Endodermal cell (in vitro differentiated cells): ENCODE data around the gene UNC13C. TPM values are rescaled to one million over a fixed set of nuclear protein-coding genes. Genes with fewer than 3 reads are reported as not detected.

Source experiments
- DNase-seq: peaks from one replicate; pipeline ENCODE4 v3.0.0-alpha.2; 2017
- H3K27ac ChIP-seq: 2 replicates; pipeline ENCODE4 v1.5.1; 2013; ENCODE audit warnings: mild to moderate bottlenecking, low read depth, low read length, moderate library complexity
- H3K27me3 ChIP-seq: 2 replicates; pipeline ENCODE4 v1.6.1; 2013; ENCODE audit warnings: mild to moderate bottlenecking, low read length, moderate library complexity; ENCODE audit not compliant: insufficient read depth, control insufficient read depth, poor library complexity, severe bottlenecking
- H3K36me3 ChIP-seq: 2 replicates; pipeline ENCODE4 v1.7.0; 2013; ENCODE audit warnings: mild to moderate bottlenecking, low read length, moderate library complexity; ENCODE audit not compliant: control insufficient read depth, insufficient read depth
- H3K4me1 ChIP-seq: one replicate; pipeline ENCODE4 v1.7.0; 2013; ENCODE audit warnings: low read length; ENCODE audit not compliant: control insufficient read depth, insufficient read depth
- H3K4me3 ChIP-seq: 2 replicates; pipeline ENCODE4 v1.5.1; 2013; ENCODE audit warnings: mild to moderate bottlenecking, low read length, moderate library complexity
- H3K9ac ChIP-seq: 2 replicates; pipeline ENCODE4 v1.6.1; 2013; ENCODE audit warnings: mild to moderate bottlenecking, low read length, moderate library complexity; ENCODE audit not compliant: poor library complexity, severe bottlenecking; ENCODE audit errors: extremely low read depth
- H3K9me3 ChIP-seq: 2 replicates; pipeline ENCODE4 v1.6.1; 2013; ENCODE audit warnings: mild to moderate bottlenecking, low read length, moderate library complexity; ENCODE audit not compliant: control insufficient read depth
- H3K27ac Mint-ChIP-seq: 2 replicates; pipeline ENCODE4 v1.8.0; 2020; ENCODE audit warnings: mixed read lengths
- H3K27me3 Mint-ChIP-seq: 2 replicates; pipeline ENCODE4 v1.8.0; 2021; ENCODE audit warnings: mild to moderate bottlenecking, mixed read lengths; ENCODE audit not compliant: insufficient read depth
- H3K36me3 Mint-ChIP-seq: 2 replicates; pipeline ENCODE4 v1.8.0; 2020; ENCODE audit warnings: low read depth, mixed read lengths
- H3K4me1 Mint-ChIP-seq: 2 replicates; pipeline ENCODE4 v1.8.0; 2020; ENCODE audit warnings: mixed read lengths
- H3K4me3 Mint-ChIP-seq: 2 replicates; pipeline ENCODE4 v1.8.0; 2020; ENCODE audit warnings: mild to moderate bottlenecking, moderate library complexity, mixed read lengths
- H3K9me3 Mint-ChIP-seq: 2 replicates; pipeline ENCODE4 v1.8.0; 2020; ENCODE audit warnings: mild to moderate bottlenecking, mixed read lengths
- CTCF ChIP-seq: fragments of 200-600 bp; sonication (generic); conservative IDR thresholded peaks from 2 replicates; pipeline ENCODE4 v1.5.0; 2021; ENCODE audit warnings: antibody characterized with exemption, mild to moderate bottlenecking
- WGBS, 2 experiments: methylation state at CpG; one replicate each; pipeline versions ENCODE4 v1.1.5 to v1.1.7; 2013; ENCODE audit warnings: missing lambda C conversion rate in 2 of 2, mixed read lengths in 1 of 2; ENCODE audit not compliant: insufficient coverage in 1 of 2, insufficient read length in 1 of 2; 5-methylcytosine and 5-hydroxymethylcytosine counted together
- total RNA-seq, 2 donors: library from RNA; stranded (reverse); fragmentation: NEBNext Ultra II Directional in 1 of 2; extraction: Animal tissue kit (Norgen Biotek cat#: 25700) in 1 of 2; gene quantifications; 2 replicates in 1 of 2; 3 replicates in 1 of 2; pipeline ENCODE4 v1.2.1, GENCODE V29; 2021

Gene UNC13C
- total RNA-seq, 2 donors from 2014 or later, result 7.2 to 19.9 TPM

- WGBS, 2 experiments, result 60 to 67% methylated on average over 1 of the region's 1 CpG
- Histone ChIP-seq H3K9me3 (no peaks in the 10 kb centered on the region), H3K36me3 (no peaks in the 10 kb centered on the region), H3K4me3 (no peak overlapping the region), H3K27ac (no peak overlapping the region), H3K4me1 (no peaks in the 10 kb centered on the region), H3K9ac (no peak overlapping the region), H3K27me3 (no peaks in the 10 kb centered on the region)
- no peaks in the 10 kb centered on the region for H3K36me3 Mint-ChIP-seq
- TF ChIP-seq CTCF, result no peak
- no peaks in the 10 kb centered on the region for H3K9me3 Mint-ChIP-seq
- no peak overlapping the region for H3K4me3 Mint-ChIP-seq
- DNase-seq, result no peak
- no peaks in the 10 kb centered on the region for H3K27me3 Mint-ChIP-seq
- no peak overlapping the region for H3K27ac Mint-ChIP-seq
- no peaks in the 10 kb centered on the region for H3K4me1 Mint-ChIP-seq
Observed at GRCh38 chr15:54094661-54095060, 116.4 kb downstream of the UNC13C start.

- Mint-ChIP-seq H3K4me1 (no peaks in the 10 kb centered on the region), H3K27ac (no peak overlapping the region), H3K27me3 (no peaks in the 10 kb centered on the region), H3K9me3 (no peaks in the 10 kb centered on the region), H3K4me3 (no peak overlapping the region), H3K36me3 (no peaks in the 10 kb centered on the region)
- Histone ChIP-seq H3K9ac (no peak overlapping the region), H3K27ac (no peak overlapping the region), H3K4me1 (no peaks in the 10 kb centered on the region), H3K4me3 (no peak overlapping the region), H3K9me3 (no peaks in the 10 kb centered on the region), H3K36me3 (no peaks in the 10 kb centered on the region), H3K27me3 (no peaks in the 10 kb centered on the region)
- no peak for DNase-seq
- no peak for TF ChIP-seq CTCF
Observed at GRCh38 chr15:54097019-54097418, 118.8 kb downstream of the UNC13C start.

DNA sequence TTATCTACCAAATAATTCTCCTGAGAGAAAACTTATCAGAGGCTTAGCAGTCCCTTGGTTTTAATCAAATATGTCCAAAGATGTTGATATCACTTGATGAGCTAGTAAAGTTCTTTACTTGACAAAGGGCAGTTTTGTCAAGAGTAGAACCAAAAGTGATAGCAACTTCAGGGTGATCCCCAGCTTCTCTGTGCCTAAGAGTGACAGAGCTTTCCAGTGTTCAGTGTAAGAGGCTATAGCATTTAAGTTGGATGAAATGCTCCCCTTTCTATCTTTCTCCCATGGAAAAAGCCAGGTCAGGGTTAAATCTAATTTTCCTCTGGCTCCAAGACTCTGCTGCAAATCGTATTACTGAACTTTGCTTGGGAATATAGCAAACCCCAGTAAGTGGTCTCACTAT is 120.8 kb downstream of the UNC13C start:
- Histone ChIP-seq H3K27me3 (no peaks in the 10 kb centered on the region), H3K9me3 (no peaks in the 10 kb centered on the region), H3K4me3 (no peak overlapping the region), H3K9ac (no peak overlapping the region), H3K4me1 (no peaks in the 10 kb centered on the region), H3K27ac (no peak overlapping the region), H3K36me3 (no peaks in the 10 kb centered on the region)
- Mint-ChIP-seq H3K27ac (no peak overlapping the region), H3K27me3 (no peaks in the 10 kb centered on the region), H3K4me3 (no peak overlapping the region), H3K4me1 (no peaks in the 10 kb centered on the region), H3K9me3 (no peaks in the 10 kb centered on the region), H3K36me3 (no peaks in the 10 kb centered on the region)
- no peak for DNase-seq
- WGBS, 2 experiments, result 83 to 90% methylated on average over 1 of the region's 1 CpG
- no peak for TF ChIP-seq CTCF
